HCT116 (cell line): ENCODE measurements around the gene NKG7. TPM values are rescaled to one million over a fixed set of nuclear protein-coding genes. Genes with fewer than 3 reads are reported as not detected.

ENCODE experiments used
- ATAC-seq: fragments of 200-7000 bp; cut with Tn5 transposase; 2 replicates; pipeline ENCODE4 v1.9.1; 2020; ENCODE audit warnings: mild to moderate bottlenecking, moderate library complexity
- BruUV-seq: library from RNA; stranded (reverse); fragments of 400-500 nt; replicated peaks from 2 replicates; lab custom pipeline; 2021; lab: Mats Ljungman, UMichigan
- CTCF ChIA-PET: fragments of 300-600 bp; sonication (Branson Sonifier 250); formaldehyde crosslinking; loops from one replicate; lab custom pipeline; 2021; ENCODE audit warnings: antibody characterized with exemption; lab: Charles Lee
- POLR2A ChIA-PET: fragments of 300-600, 350-600 bp; sonication (Branson Sonifier 250); formaldehyde crosslinking; loops from one replicate; lab custom pipeline; 2021; ENCODE audit warnings: antibody characterized with exemption; lab: Charles Lee
- RAD21 ChIA-PET, 2 experiments: fragments of 300-600 bp; sonication (Branson Sonifier 250); formaldehyde crosslinking; loops; one replicate each; lab custom pipeline; 2023; ENCODE audit warnings: low total read pairs in 2 of 2; ENCODE audit not compliant: uncharacterized antibody in 2 of 2, unreplicated experiment in 2 of 2, low non-redundant PET in 1 of 2; lab: Charles Lee
- DNase-seq: peaks from one replicate; pipeline ENCODE4 v3.0.0-alpha.2; 2010; ENCODE audit warnings: low read depth, low spot score
- H2AFZ ChIP-seq: fragments of 200-600 bp; shearing (Covaris generic), sonication (generic); 2 replicates; pipeline ENCODE4 v1.6.1; 2017; ENCODE audit warnings: low read depth, mixed run types, mixed read lengths, antibody characterized with exemption, low read length; ENCODE audit not compliant: poor library complexity, severe bottlenecking
- H3K27ac ChIP-seq: 2 replicates; pipeline ENCODE4 v1.5.1; 2012; ENCODE audit warnings: low read depth, low read length
- H3K27me3 ChIP-seq: fragments of 200-600 bp; sonication (generic); 2 replicates; pipeline ENCODE4 v1.6.1; 2016; ENCODE audit warnings: mixed run types, low read length, mixed read lengths; ENCODE audit not compliant: insufficient read depth
- H3K36me3 ChIP-seq, 2 experiments: fragments of 200-500 bp in 1 of 2; fragments of 200-600 bp in 1 of 2; sonication (Bioruptor generic) in 1 of 2; sonication (generic) in 1 of 2; 2 replicates each; pipeline versions ENCODE4 v1.5.1 to v1.6.1; 2014 to 2016; ENCODE audit warnings: low read length in 2 of 2, inconsistent platforms in 1 of 2, mixed read lengths in 1 of 2, mixed run types in 1 of 2; ENCODE audit not compliant: insufficient read depth in 2 of 2, control insufficient read depth in 1 of 2
- H3K4me1 ChIP-seq, 2 experiments: fragments of 200-600 bp in 1 of 2; sonication (generic) in 1 of 2; 2 replicates each; pipeline versions ENCODE4 v1.5.1 to v1.6.1; 2012 to 2017; ENCODE audit warnings: low read length in 2 of 2, inconsistent platforms in 1 of 2, mild to moderate bottlenecking in 1 of 2, mixed read lengths in 1 of 2, mixed run types in 1 of 2, moderate library complexity in 1 of 2; ENCODE audit not compliant: insufficient read depth in 2 of 2, control insufficient read depth in 1 of 2
- H3K4me2 ChIP-seq: fragments of 200-600 bp; sonication (generic); 2 replicates; pipeline ENCODE4 v1.6.1; 2017; ENCODE audit warnings: mixed run types, low read length, mixed read lengths
- H3K4me3 ChIP-seq, 2 experiments: fragments of 200-600 bp in 1 of 2; sonication (generic) in 1 of 2; replicated peaks in 1 of 2; 2 replicates each; pipeline ENCODE4 v1.5.1; 2011 to 2016; ENCODE audit warnings: low read length in 2 of 2, control low read depth in 1 of 2, low read depth in 1 of 2, mild to moderate bottlenecking in 1 of 2, mixed read lengths in 1 of 2, mixed run types in 1 of 2
- H3K79me2 ChIP-seq: fragments of 200-600 bp; sonication (generic); 2 replicates; pipeline ENCODE4 v1.6.1; 2017; ENCODE audit warnings: mild to moderate bottlenecking, mixed run types, low read length, moderate library complexity, mixed read lengths; ENCODE audit not compliant: insufficient read depth
- H3K9ac ChIP-seq: fragments of 200-600 bp; sonication (generic); 2 replicates; pipeline ENCODE4 v1.6.1; 2016; ENCODE audit warnings: low read length, mixed read lengths
- H3K9me2 ChIP-seq: fragments of 200-600 bp; sonication (generic), shearing (Covaris generic); 2 replicates; pipeline ENCODE4 v1.6.1; 2017; ENCODE audit warnings: mixed run types, mild to moderate bottlenecking, moderate library complexity; ENCODE audit not compliant: insufficient read depth
- H3K9me3 ChIP-seq, 2 experiments: fragments of 200-500 bp in 1 of 2; fragments of 200-600 bp in 1 of 2; sonication (Bioruptor generic) in 1 of 2; sonication (generic) in 1 of 2; 2 replicates each; pipeline ENCODE4 v1.6.1; 2014 to 2017; ENCODE audit warnings: low read length in 2 of 2, mixed read lengths in 2 of 2, inconsistent platforms in 1 of 2, low read depth in 1 of 2, mild to moderate bottlenecking in 1 of 2, mixed run types in 1 of 2, moderate library complexity in 1 of 2; ENCODE audit not compliant: control insufficient read depth in 1 of 2, insufficient read depth in 1 of 2
- H4K20me1 ChIP-seq: fragments of 200-600 bp; sonication (generic), shearing (Covaris generic); 2 replicates; pipeline ENCODE4 v1.6.1; 2017; ENCODE audit warnings: mixed run types, mild to moderate bottlenecking, moderate library complexity; ENCODE audit not compliant: insufficient read depth
- ATF3 ChIP-seq: IDR thresholded peaks from 2 replicates; pipeline ENCODE4 v1.6.1; 2012
- CBX3 ChIP-seq: IDR thresholded peaks from 2 replicates; pipeline ENCODE4 v1.6.1; 2012; ENCODE audit warnings: low read depth
- CEBPB ChIP-seq: IDR thresholded peaks from 2 replicates; pipeline ENCODE4 v1.6.1; 2012; ENCODE audit warnings: low read depth
- CTCF ChIP-seq, 3 experiments: fragments of 200-600 bp in 1 of 3; sonication (generic) in 1 of 3; IDR thresholded peaks in 2 of 3; conservative IDR thresholded peaks in 1 of 3; 2 replicates each; pipeline ENCODE4 v1.5.1; 2012 to 2017; ENCODE audit warnings: low read depth in 2 of 3, low read length in 2 of 3, antibody characterized with exemption in 1 of 3, borderline replicate concordance in 1 of 3, control low read depth in 1 of 3, mild to moderate bottlenecking in 1 of 3, mixed read lengths in 1 of 3, mixed run types in 1 of 3, moderate library complexity in 1 of 3; ENCODE audit not compliant: insufficient read depth in 1 of 3
- EGR1 ChIP-seq: IDR thresholded peaks from 2 replicates; pipeline ENCODE4 v1.6.1; 2012; ENCODE audit warnings: low read depth
- ELF1 ChIP-seq: IDR thresholded peaks from 2 replicates; pipeline ENCODE4 v1.6.1; 2012; ENCODE audit warnings: low read depth, borderline replicate concordance
- EZH2 ChIP-seq: fragments of 200-600 bp; sonication (generic); IDR thresholded peaks from 2 replicates; pipeline ENCODE4 v1.6.1; 2017; ENCODE audit warnings: antibody characterized with exemption, mixed run types
- EZH2phosphoT487 ChIP-seq: fragments of 200-600 bp; IDR thresholded peaks from 2 replicates; pipeline ENCODE4 v1.6.1; 2018; ENCODE audit warnings: antibody characterized with exemption, borderline replicate concordance
- FOSL1 ChIP-seq: IDR thresholded peaks from 2 replicates; pipeline ENCODE4 v1.6.1; 2012; ENCODE audit warnings: low read depth
- RAD21 ChIP-seq: IDR thresholded peaks from 2 replicates; pipeline ENCODE4 v1.6.1; 2012; ENCODE audit warnings: low read depth, mild to moderate bottlenecking
- SIN3A ChIP-seq: IDR thresholded peaks from 2 replicates; pipeline ENCODE4 v1.6.1; 2012; ENCODE audit warnings: low read depth
- SP1 ChIP-seq: IDR thresholded peaks from 2 replicates; pipeline ENCODE4 v1.6.1; 2012; ENCODE audit warnings: low read depth
- SRF ChIP-seq: IDR thresholded peaks from 2 replicates; pipeline ENCODE4 v1.6.1; 2012; ENCODE audit warnings: low read depth
- ZFX ChIP-seq: fragments of 450-650 bp; IDR thresholded peaks from 2 replicates; pipeline ENCODE4 v1.6.1; 2017
- ZNF274 ChIP-seq: fragments of 200-500 bp; sonication (Bioruptor generic); IDR thresholded peaks from 2 replicates; pipeline ENCODE4 v1.6.1; 2014; ENCODE audit warnings: mild to moderate bottlenecking, low read depth, low read length, inconsistent platforms
- intact Hi-C: fragments of 100-400 bp; cut with micrococcal nuclease; formaldehyde crosslinking; loops from 2 replicates; pipeline ENCODE4 v1.10.0; 2022
- total RNA-seq: library from RNA; stranded (reverse); gene quantifications from one replicate; pipeline ENCODE4 v1.2.1, GENCODE V29; 2021; ENCODE audit not compliant: unreplicated experiment
- TF ChIP-seq, protein P1 (sequence below): IDR thresholded peaks from 2 replicates; pipeline ENCODE4 v1.6.1; 2012

Gene NKG7
- total RNA-seq, 1 experiment from 2014 or later = not detected

DNA sequence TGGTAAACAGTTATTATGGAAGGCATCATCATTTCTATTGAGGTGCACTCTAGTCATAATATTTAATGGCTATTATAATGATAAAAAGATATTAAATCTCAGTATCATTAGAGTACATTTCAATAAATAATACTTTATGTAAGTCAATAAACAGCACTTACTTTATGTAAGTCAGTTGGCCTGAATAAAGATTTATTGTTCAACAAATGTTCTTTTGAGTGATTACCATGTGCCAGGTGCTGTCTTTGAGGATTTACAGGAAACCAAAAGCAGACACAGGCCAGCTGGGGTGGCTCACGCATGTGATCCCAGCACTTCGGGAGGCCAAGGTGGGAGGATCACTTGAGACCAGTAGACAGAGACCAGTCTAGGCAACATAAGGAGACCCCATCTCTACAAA is 5.0 kb upstream of the NKG7 start:
- no peaks in the 10 kb centered on the region for H3K9me2 ChIP-seq
- POLR2A ChIA-PET = no interaction called here
- intact Hi-C loops = no loop called here

DNA sequence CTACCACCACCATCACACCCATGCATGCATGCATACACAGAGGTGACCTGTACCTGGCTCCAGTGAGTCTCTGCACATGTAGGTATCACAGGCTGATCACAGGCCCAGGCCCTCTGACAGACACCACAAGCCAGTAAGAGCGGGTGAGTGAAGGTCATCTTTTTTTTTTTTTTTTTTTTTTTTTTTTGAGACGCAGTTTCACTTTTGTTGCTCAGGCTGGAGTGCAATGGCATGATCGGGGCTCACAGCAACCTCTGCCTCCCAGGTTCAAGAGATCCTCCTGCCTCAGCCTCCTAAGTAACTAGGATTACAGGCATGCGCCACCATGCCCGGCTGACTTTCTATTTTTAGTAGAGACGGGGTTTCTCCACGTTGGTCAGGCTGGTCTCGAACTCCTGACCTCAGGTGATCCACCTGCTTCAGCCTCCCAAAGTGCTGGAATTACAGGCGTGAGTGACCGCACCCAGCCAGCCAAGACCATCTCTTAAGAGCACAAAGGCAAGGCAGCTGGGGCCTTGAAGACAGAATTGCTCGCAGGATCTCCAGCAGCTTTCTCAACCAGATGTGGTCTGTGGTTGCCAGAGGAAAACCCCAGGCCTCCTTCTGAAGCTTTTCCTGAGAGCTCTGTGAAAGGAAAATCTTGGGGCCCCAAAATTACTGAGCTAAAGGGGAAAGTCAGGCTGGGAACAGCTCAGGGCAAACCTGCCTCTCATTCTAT is 3.2 kb upstream of the NKG7 start:
- Histone ChIP-seq H2AFZ (no peak overlapping the region), H3K9me2 (no peaks in the 10 kb centered on the region), H3K79me2 (no peaks in the 10 kb centered on the region), H3K9ac (no peak overlapping the region), H3K36me3 (no peaks in the 10 kb centered on the region), H3K9me3 (no peaks in the 10 kb centered on the region), H3K27me3 (no peaks in the 10 kb centered on the region), H3K4me3 (no peak overlapping the region), H3K4me2 (no peak overlapping the region), H4K20me1 (no peaks in the 10 kb centered on the region)
- BruUV-seq = no TSS peak
- ChIA-PET POLR2A (no interaction called here), RAD21 (no interaction called here), CTCF (no interaction called here)
- intact Hi-C loops = no loop called here
- no peak for TF ChIP-seq EZH2
- TF ChIP-seq EGR1 = no peak
- TF ChIP-seq ZNF274 = no peak
- no peak for TF ChIP-seq SRF
- no peak for TF ChIP-seq SIN3A
- TF ChIP-seq EZH2phosphoT487 = no peak
- no peak for TF ChIP-seq CEBPB
- TF ChIP-seq CTCF (IDR thresholded peaks at IDR 0.05 in 2 of 3, conservative IDR thresholded peaks at IDR 0.05 in 1 of 3; ENCODE audit: borderline replicate concordance in 1 of 3, insufficient read depth in 1 of 3, low read depth in 2 of 3, low read length in 2 of 3) = no peak
- TF ChIP-seq, protein P1, sequence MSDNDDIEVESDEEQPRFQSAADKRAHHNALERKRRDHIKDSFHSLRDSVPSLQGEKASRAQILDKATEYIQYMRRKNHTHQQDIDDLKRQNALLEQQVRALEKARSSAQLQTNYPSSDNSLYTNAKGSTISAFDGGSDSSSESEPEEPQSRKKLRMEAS = no peak
- no peak for TF ChIP-seq CBX3
- TF ChIP-seq ELF1 = no peak
- TF ChIP-seq RAD21 = no peak
- TF ChIP-seq, all 23 proteins: peak for 0
- ATAC-seq (no peak), DNase-seq (no peak)
- peaks cover 0 to 3% of the 10 kb centered on the region in 2 experiments; a peak in 2 of 4 replicates for H3K4me1 ChIP-seq
- H3K27ac ChIP-seq = no peak overlapping the region

More for the DNA sequence above, 5.0 kb upstream of the NKG7 start:
- H3K79me2 ChIP-seq = no peaks in the 10 kb centered on the region
- H3K27me3 ChIP-seq = no peaks in the 10 kb centered on the region
- H3K27ac ChIP-seq = no peak overlapping the region
- no peaks in the 10 kb centered on the region for H4K20me1 ChIP-seq
- ATAC-seq (no peak), DNase-seq (no peak)
- H3K36me3 ChIP-seq = no peaks in the 10 kb centered on the region
- peaks cover 0 to 12% of the 10 kb centered on the region in 2 experiments; a peak in 2 of 4 replicates for H3K4me1 ChIP-seq
- H3K9me3 ChIP-seq = no peaks in the 10 kb centered on the region
- no peak overlapping the region for H2AFZ ChIP-seq
- H3K4me3 ChIP-seq = no peak overlapping the region
- BruUV-seq = no TSS peak
- ChIA-PET RAD21 (no interaction called here), CTCF (no interaction called here)
- H3K9ac ChIP-seq = no peak overlapping the region
- no peak for TF ChIP-seq EZH2
- no peak for TF ChIP-seq ATF3
- TF ChIP-seq ZFX = no peak
- TF ChIP-seq, protein P1 = no peak
- no peak for TF ChIP-seq RAD21
- no peak for TF ChIP-seq CEBPB
- no peak for TF ChIP-seq FOSL1
- TF ChIP-seq EGR1 = no peak
- TF ChIP-seq SP1 = no peak
- no peak for TF ChIP-seq CBX3
- no peak overlapping the region for H3K4me2 ChIP-seq
